GM18520 (cell line): ENCODE measurements around the gene PSMD6.

Experiments
- ATAC-seq: cut with Tn5 transposase; IDR thresholded peaks from one replicate; pipeline ENCODE4 v1.9.1; 2021; ENCODE audit not compliant: unreplicated experiment

PSMD6 gene

DNA sequence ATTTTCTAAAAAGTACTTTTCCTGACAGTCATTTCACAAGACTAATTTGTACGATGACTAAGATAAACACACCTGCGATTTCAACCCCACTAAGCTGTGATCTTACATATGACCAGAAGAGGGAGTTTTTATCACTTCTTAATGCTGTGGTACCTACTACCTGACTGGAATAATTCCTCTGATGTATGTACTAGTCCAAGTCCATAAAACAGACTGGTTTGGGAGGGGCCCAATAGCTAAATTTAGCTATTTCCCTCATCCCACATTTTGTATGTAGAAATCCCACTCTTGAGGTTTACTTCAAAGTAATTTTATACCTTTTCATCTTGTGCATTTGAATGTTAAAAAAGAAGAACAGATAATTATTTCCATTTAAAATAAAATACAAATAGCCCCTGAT, 61.4 kb downstream of the PSMD6 start:
- ATAC-seq, result peak; percentile 86
